Measurements from ENCODE around the gene EPB41L3.

The EPB41L3 gene

DNA sequence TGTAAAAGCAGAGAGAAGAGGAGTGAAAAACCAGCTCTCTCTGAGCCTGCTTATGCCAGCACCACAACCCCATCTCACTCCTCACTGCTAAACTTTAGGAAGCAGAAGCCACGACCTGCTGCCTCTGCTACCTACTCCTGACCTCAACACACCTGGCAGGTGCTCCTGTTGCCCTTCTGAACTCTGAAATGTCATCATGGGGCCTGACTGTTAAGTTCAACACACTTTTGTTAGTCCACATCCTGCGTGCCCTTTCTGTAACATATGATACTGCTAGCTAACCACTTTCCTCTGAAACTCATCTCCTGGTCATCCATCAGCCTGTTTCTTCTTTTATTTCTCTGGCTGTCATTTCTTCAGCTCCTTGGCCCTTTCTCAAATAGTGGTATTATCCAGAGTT is 118.1 kb downstream of the EPB41L3 start:
- peaks cover 14% of the 10 kb centered on the region for H3K36me3 ChIP-seq
- TF ChIP-seq, protein P1, sequence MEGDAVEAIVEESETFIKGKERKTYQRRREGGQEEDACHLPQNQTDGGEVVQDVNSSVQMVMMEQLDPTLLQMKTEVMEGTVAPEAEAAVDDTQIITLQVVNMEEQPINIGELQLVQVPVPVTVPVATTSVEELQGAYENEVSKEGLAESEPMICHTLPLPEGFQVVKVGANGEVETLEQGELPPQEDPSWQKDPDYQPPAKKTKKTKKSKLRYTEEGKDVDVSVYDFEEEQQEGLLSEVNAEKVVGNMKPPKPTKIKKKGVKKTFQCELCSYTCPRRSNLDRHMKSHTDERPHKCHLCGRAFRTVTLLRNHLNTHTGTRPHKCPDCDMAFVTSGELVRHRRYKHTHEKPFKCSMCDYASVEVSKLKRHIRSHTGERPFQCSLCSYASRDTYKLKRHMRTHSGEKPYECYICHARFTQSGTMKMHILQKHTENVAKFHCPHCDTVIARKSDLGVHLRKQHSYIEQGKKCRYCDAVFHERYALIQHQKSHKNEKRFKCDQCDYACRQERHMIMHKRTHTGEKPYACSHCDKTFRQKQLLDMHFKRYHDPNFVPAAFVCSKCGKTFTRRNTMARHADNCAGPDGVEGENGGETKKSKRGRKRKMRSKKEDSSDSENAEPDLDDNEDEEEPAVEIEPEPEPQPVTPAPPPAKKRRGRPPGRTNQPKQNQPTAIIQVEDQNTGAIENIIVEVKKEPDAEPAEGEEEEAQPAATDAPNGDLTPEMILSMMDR (IDR thresholded peaks at IDR 0.05; ENCODE audit: low read depth, low read length), result no peak
- H3K27ac ChIP-seq, result no peak overlapping the region
- H3K4me3 ChIP-seq (ENCODE audit: low read depth, low read length), result no peak overlapping the region
- H3K27me3 ChIP-seq (ENCODE audit: insufficient read depth, low read depth, severe bottlenecking), result no peaks in the 10 kb centered on the region
- H3K9me3 ChIP-seq (ENCODE audit: severe bottlenecking), result no peaks in the 10 kb centered on the region
- DNase-seq, result no peak

GRCh38 chr18:5424903-5425664 is 118.7 kb downstream of the EPB41L3 start:
- no peaks in the 10 kb centered on the region for H3K27me3 ChIP-seq (ENCODE audit: insufficient read depth, low read depth, severe bottlenecking)
- no peak overlapping the region for H3K4me3 ChIP-seq (ENCODE audit: low read depth, low read length)
- H3K36me3 ChIP-seq, result peaks cover 14% of the 10 kb centered on the region
- H3K9me3 ChIP-seq (ENCODE audit: severe bottlenecking), result no peaks in the 10 kb centered on the region
- no peak for DNase-seq
- TF ChIP-seq, protein P1 (IDR thresholded peaks at IDR 0.05; ENCODE audit: low read depth, low read length), result peak; percentile 41; the same call in 1 of the 2 replicates
- H3K27ac ChIP-seq, result no peak overlapping the region

- TF ChIP-seq, protein P1 (IDR thresholded peaks at IDR 0.05; ENCODE audit: low read depth, low read length), result no peak
These were observed 121.2 kb downstream of the EPB41L3 start for GRCh38 chr18:5422626-5423025.

GRCh38 chr18:5421981-5422380 is 121.8 kb downstream of the EPB41L3 start:
- Histone ChIP-seq H3K27ac (no peak overlapping the region), H3K27me3 (ENCODE audit: insufficient read depth, low read depth, severe bottlenecking) (no peaks in the 10 kb centered on the region), H3K9me3 (ENCODE audit: severe bottlenecking) (no peaks in the 10 kb centered on the region), H3K4me3 (ENCODE audit: low read depth, low read length) (no peak overlapping the region), H3K36me3 (peaks cover 21% of the 10 kb centered on the region)
- TF ChIP-seq, protein P1 (IDR thresholded peaks at IDR 0.05; ENCODE audit: low read depth, low read length), result no peak
- no peak for DNase-seq

More at GRCh38 chr18:5422626-5423025, 121.2 kb downstream of the EPB41L3 start:
- Histone ChIP-seq H3K27ac (no peak overlapping the region), H3K36me3 (peaks cover 18% of the 10 kb centered on the region), H3K9me3 (ENCODE audit: severe bottlenecking) (no peaks in the 10 kb centered on the region), H3K27me3 (ENCODE audit: insufficient read depth, low read depth, severe bottlenecking) (no peaks in the 10 kb centered on the region), H3K4me3 (ENCODE audit: low read depth, low read length) (no peak overlapping the region)
- DNase-seq, result no peak

DNA sequence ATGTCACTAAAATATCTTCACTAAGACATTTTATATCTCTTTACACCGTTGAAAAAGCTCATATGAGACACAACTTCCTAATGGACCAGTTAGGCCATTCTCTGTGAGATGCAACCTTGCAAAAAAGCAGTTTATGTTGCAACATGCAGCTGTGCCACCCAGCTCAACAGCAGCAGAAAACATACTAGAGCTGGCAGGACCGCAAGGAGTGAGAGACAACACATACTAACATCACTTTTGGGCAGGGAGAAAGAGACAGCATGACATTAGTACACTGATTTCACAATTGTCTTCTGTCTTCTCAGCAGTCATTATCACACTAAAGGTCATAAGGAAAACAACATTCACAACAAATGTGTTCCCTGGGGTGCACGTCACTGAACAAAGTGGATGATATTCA is 122.9 kb downstream of the EPB41L3 start:
- Histone ChIP-seq H3K27ac (no peak overlapping the region), H3K27me3 (ENCODE audit: insufficient read depth, low read depth, severe bottlenecking) (no peaks in the 10 kb centered on the region), H3K9me3 (ENCODE audit: severe bottlenecking) (no peaks in the 10 kb centered on the region), H3K4me3 (ENCODE audit: low read depth, low read length) (no peak overlapping the region), H3K36me3 (peaks cover 21% of the 10 kb centered on the region)
- TF ChIP-seq, protein P1 (IDR thresholded peaks at IDR 0.05; ENCODE audit: low read depth, low read length), result no peak
- no peak for DNase-seq

DNA sequence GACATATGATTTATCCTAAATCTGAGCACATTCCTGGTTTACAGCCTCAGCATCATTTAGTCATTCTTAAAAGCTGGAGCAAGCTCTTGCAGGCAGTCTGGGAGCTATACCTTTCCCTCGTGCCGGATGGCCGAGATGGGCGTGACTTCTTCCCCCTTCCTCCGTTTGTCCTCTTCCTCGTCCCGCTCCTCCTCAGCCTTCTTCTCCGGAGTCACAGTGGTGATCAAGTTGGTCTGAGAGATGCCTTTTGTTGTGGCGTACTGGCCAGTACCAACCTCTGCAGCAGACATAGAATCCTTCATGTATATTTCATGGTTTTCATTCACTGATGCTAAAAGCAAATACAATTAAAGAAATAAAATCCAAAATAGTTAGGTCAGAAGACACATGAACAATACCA is 124.2 kb downstream of the EPB41L3 start:
- Histone ChIP-seq H3K27me3 (ENCODE audit: insufficient read depth, low read depth, severe bottlenecking) (no peaks in the 10 kb centered on the region), H3K9me3 (ENCODE audit: severe bottlenecking) (no peaks in the 10 kb centered on the region), H3K27ac (no peak overlapping the region), H3K4me3 (ENCODE audit: low read depth, low read length) (no peak overlapping the region), H3K36me3 (peaks cover 21% of the 10 kb centered on the region)
- TF ChIP-seq, protein P1 (IDR thresholded peaks at IDR 0.05; ENCODE audit: low read depth, low read length), result no peak
- DNase-seq, result no peak
